Hematopoietic multipotent progenitor cell treated with erythropoietin and hydrocortisone succinate and interleukin-3 and kit ligand, for 15 days (in vitro differentiated cells): ENCODE data around the gene ACOXL.

Experiments
- DNase-seq: peaks from one replicate; pipeline ENCODE4 v3.0.0-alpha.2; 2015; ENCODE audit warnings: low spot score

The ACOXL gene

GRCh38 chr2:110755491-110756078 is 23.2 kb downstream of the ACOXL start:
- DNase-seq, result peak; percentile 11

DNA sequence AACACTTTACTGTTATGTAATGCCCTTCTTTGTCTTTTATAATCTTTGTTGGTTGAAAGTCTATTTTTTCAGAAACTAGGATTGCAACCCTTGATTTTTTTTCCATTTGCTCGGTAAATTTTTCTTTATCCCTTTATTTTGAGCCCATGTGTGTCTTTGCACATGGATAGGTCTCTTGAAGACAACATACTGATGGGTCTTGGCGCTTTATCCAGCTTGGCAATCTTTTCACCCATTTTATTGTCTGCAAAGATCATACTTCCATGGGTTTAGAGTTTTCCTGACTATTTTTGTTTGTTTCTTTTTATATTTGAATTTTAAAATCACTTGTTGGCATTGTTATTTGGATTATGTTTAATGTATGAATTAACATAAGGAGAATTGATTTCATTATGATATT is 27.0 kb downstream of the ACOXL start:
- no peak for DNase-seq

DNA sequence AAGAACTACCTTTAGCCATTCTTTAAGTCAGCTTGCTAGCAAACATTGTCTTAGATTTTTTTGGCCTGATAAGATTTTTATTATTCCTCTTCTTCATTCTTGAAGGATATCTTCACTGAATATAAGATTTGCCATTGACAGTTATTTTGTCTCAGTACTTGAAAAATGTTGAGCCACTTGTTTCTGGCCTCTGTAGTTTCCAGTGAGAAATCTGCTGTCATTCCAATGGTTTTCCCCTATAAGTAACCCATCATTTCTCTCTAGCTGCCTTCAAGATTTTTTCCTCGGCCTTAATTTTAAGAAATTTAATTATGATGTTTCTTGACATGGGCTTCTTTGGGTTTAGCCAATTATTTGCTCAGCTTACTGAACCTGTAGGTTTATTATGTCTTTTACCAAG is 32.6 kb downstream of the ACOXL start:
- DNase-seq, result no peak

- DNase-seq, result no peak
Observed at GRCh38 chr2:110766291-110766690, 33.9 kb downstream of the ACOXL start.

GRCh38 chr2:110768591-110768990 is 36.2 kb downstream of the ACOXL start:
- no peak for DNase-seq

DNA sequence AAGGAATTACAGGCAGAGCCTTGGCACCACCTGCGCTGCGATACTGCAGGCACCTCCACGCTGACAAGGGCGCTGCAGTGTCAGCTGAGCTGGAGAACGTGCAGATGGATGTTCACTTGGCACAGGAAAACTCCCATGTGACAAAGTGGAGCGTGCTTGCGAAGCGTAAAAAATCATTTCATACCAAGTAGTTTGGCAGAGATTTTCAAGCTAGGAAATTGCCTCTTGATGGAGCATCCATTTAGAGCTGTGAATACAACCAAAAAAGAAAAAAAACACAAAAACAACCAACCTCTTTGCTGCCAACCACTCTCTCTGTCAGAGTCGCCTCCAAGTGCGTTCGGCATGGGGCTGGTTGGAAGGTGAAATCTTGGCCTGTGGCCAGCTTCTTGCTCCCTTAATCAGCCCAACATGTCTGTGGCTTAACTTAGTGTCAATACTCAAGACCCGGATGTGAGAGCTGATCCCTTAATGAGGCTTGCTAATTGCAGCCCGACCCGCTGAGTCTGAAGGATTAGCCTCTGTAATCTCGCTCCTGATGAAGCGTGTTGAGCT is 38.1 kb downstream of the ACOXL start:
- DNase-seq, result no peak

DNA sequence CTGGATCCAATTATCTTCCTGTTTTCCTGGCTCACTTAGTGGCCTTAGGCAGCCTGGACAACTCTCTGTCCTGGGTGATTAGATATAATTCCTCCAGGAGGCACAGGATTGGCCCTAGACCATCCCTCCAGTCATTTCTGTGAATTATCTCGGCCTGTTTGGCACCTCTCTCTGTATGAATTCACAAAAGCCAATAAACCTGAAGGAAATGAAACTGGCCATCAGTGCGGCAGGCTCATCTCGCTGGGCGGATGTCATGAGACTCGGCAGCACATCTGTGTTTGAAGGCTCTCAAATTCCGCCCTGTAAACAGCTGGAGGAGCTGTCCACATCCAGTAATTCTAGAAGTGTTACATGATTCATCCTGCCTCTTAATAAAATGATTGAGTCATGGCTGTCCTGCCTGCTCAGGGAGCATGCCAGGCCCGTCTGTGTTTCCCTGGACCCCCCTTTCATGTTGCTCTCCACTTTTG is 38.6 kb downstream of the ACOXL start:
- DNase-seq, result no peak

- DNase-seq, result no peak
Observed at GRCh38 chr2:110771547-110772382, 39.4 kb downstream of the ACOXL start.

GRCh38 chr2:110772383-110772755 is 40.0 kb downstream of the ACOXL start:
- no peak for DNase-seq

DNA sequence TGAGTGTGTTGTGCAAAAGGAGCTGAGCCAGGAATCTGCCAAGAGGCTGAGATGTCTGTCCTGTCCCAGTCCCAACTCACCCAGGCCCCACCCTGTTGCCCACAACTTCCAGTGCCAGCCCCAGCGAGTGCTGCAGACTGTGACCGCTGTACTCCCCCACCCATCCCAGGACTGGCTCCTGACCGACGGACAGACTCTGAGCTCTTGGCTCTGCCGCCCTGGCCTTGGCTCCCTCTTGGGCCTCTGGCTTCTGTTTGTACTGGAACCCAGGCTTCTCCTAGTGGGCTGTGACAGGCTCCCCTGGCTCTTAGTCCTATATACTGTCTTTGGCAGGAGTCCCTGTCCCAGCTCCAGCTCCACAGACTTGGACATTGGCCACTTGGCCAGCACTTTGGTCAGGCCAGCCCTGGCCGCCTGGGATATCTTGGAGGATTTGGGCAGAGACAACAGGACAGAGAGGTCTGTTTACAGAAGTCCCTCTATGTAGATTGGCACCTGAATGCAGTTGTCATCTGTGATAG is 41.1 kb downstream of the ACOXL start:
- DNase-seq, result no peak

GRCh38 chr2:110774701-110775100 is 42.3 kb downstream of the ACOXL start:
- no peak for DNase-seq

DNA sequence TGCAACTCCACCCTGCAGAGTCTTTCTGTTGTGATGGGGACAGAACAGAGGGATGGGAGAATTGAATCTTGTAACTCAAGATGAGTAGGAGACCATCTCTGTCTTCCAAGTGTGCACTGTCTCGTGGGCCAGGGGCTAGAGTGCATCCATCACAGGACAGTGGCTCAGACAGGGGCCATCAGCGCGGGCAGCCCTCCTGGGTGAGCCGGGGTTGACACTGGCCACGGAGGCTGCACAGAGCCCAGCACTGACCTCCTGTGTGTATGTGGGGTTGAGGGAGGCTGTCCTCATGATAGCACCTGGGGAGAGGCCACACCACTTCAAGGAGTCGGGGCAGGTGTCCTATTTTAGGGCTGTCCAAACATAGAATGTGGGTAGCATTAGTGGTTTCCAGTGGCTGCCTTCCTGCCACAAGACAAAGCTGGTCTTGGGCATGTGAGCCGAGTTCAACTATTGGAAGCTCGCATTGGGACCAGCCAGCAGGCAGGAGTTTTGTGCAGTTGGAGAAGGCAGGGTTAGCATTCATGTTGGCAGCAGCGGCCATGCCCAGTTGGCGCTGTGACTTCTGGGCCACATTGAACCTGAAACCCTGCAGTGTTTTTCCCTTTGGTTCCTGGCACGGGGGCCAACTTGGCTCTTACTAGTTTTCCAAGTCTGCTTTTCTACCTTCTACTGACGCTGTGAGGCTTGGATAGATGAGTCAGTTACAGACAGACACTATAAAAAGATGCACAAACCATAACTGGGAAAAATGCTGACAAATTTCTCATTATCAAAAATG is 45.3 kb downstream of the ACOXL start:
- DNase-seq, result no peak

- no peak for DNase-seq
Observed at GRCh38 chr2:110780461-110780860, 48.1 kb downstream of the ACOXL start.

DNA sequence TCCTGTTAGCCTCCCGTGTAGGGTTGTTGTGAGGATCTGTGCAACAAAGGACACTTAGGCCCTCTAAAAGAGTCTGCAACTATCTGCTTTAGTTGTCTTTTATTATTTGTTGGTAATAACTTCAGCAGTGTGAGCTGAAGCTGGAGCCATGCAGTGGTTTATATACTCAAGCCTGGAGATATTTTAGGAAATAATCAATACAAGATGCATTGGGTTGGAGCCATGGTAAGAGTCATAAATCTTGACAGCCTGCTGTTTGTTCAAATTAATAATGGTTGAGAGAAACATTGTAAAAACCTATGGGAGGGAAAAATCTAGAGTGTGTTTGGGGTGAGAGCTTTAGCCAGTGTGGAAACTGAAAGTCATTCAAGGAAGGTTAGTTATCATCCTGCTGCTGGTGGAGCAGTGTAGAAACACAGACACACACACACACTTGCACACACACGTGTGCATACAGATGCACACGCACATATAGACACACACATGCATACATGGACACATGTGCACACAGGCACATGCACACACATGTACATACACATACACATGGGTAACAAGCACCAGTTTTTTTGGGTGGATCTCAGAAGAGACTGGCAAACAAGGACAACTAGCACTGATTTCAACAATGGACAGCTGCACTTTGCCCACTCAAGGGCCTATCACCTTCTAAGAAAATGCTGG is 51.0 kb downstream of the ACOXL start:
- no peak for DNase-seq

DNA sequence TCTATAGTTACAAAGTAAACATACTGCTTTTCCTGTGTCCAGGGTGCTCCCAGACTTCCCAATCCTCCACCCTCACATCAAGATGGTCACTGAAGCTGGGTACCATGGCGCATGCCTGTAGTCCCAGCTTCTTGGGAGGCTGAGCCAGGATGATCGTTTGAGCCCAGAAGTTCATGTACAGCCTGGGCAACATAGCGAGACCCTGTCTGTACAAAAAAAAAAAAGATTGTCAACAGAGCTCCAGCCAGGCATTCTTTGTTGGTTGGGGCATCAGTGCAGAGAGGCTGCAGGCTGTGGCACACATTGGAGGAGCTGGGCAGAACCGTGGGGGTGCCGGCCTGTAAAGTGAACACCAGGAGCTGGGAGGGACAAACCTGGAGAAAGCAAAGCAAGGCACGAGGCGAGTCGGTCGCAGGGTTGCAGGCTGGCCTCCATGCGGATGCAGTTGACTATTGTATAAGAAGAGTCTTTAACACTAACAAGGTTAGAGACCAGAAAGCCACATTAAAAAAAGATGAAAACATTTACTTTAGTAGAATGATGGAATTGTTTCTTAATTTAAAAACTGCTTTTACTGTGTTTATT is 51.8 kb downstream of the ACOXL start:
- no peak for DNase-seq

DNA sequence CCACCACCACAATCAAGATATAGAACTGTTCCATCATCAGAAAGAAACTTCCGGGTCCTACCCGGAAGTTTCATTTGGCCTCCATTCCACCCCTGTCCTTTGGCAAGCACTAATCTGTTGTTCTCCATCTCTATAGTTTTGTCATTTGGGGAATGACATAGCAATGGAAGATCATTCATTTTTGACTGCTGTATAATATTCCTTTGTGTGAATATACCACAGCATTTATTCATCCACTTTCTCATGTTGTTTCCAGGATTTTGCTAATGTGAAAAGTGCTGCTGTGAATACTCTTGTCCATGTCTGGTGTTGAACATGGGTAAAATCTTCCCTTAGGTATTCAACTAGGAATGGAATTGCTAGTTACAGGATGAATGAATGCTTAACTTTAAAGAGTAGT is 53.1 kb downstream of the ACOXL start:
- no peak for DNase-seq

- no peak for DNase-seq
Observed at GRCh38 chr2:110788976-110789375, 56.6 kb downstream of the ACOXL start.

- DNase-seq, result no peak
Observed at GRCh38 chr2:110789706-110790105, 57.3 kb downstream of the ACOXL start.

- no peak for DNase-seq
Observed at GRCh38 chr2:110790907-110791306, 58.5 kb downstream of the ACOXL start.

DNA sequence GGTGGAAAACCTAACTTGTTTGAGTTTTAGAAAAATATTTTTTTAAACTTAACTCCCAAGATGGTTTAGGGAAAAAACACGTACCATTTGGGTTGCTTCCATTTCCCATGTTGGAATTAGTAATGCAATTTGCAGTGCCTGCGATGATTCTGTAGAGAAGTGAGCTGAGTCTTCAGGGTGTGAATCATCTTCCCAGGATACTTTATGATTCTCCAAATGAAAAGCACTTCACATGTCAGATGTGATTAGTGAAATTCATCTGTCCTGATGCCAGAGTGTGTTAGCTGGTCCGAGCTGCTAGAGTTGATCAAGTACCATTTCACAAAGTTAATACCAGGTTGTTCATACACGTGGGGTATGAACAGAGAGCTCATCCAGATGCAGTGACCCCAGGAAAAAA is 59.1 kb downstream of the ACOXL start:
- DNase-seq, result no peak

GRCh38 chr2:110793034-110793433 is 60.7 kb downstream of the ACOXL start:
- DNase-seq, result no peak
